ENCODE measurements around the gene RBL1.

DNA sequence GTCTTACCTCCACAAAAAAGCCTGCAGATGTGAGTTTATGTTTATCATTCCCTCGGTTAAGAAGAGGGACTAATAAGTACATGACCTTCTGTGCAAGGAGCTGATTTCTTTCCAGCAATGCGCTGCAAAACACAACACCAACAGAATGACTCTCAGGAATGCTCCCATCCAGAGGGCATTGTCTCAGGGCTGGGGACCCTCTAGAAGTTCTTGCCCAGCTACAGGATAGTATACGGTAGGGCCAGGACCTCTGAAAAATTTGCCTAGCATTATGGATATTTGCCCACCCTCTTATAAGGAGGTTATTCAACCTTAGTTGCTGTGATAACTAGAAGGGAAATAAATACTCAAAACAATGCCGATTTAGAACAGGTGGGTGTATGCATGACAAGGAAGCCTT is 24.7 kb upstream of the RBL1 start:
- no peak for TF ChIP-seq EZH2 (IDR thresholded peaks at IDR 0.05; ENCODE audit: borderline replicate concordance, low read depth, low read length, poor library complexity, severe bottlenecking)
- TF ChIP-seq, protein P1, sequence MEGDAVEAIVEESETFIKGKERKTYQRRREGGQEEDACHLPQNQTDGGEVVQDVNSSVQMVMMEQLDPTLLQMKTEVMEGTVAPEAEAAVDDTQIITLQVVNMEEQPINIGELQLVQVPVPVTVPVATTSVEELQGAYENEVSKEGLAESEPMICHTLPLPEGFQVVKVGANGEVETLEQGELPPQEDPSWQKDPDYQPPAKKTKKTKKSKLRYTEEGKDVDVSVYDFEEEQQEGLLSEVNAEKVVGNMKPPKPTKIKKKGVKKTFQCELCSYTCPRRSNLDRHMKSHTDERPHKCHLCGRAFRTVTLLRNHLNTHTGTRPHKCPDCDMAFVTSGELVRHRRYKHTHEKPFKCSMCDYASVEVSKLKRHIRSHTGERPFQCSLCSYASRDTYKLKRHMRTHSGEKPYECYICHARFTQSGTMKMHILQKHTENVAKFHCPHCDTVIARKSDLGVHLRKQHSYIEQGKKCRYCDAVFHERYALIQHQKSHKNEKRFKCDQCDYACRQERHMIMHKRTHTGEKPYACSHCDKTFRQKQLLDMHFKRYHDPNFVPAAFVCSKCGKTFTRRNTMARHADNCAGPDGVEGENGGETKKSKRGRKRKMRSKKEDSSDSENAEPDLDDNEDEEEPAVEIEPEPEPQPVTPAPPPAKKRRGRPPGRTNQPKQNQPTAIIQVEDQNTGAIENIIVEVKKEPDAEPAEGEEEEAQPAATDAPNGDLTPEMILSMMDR (conservative IDR thresholded peaks at IDR 0.05; ENCODE audit: low read depth, low read length): no peak

All from A673 (cell line).